Subcutaneous abdominal adipose tissue (tissue), 5 donors: ENCODE results near the gene DQX1.
"Not testable (repeated sequence)": the region's sequence is repeated elsewhere in the genome, so short reads cannot be mapped to it uniquely, and the experiment has no call there.

Experiments used
- H3K27ac ChIP-seq: one replicate; pipeline ENCODE4 v1.7.0; 2013; ENCODE audit warnings: low read depth, mild to moderate bottlenecking, inconsistent platforms, low read length, moderate library complexity
- H3K27me3 ChIP-seq, 5 donors: one replicate each; pipeline ENCODE4 v1.7.0; 2013; ENCODE audit warnings: low read length in 5 of 5, inconsistent platforms in 1 of 5; ENCODE audit not compliant: control insufficient read depth in 5 of 5, insufficient read depth in 4 of 5
- H3K36me3 ChIP-seq, 5 donors: one replicate each; pipeline ENCODE4 v1.7.0; 2013; ENCODE audit warnings: low read length in 5 of 5; ENCODE audit not compliant: control insufficient read depth in 5 of 5, insufficient read depth in 5 of 5
- H3K4me1 ChIP-seq, 5 donors: one replicate each; pipeline ENCODE4 v1.7.0; 2013; ENCODE audit warnings: low read length in 5 of 5, mild to moderate bottlenecking in 3 of 5, moderate library complexity in 1 of 5; ENCODE audit not compliant: control insufficient read depth in 5 of 5, insufficient read depth in 5 of 5
- H3K4me3 ChIP-seq, 5 donors: one replicate each; pipeline ENCODE4 v1.7.0; 2013; ENCODE audit warnings: low read length in 5 of 5, low read depth in 1 of 5
- H3K9ac ChIP-seq, 5 donors: one replicate each; pipeline ENCODE4 v1.7.0; 2013; ENCODE audit warnings: low read length in 5 of 5, mild to moderate bottlenecking in 4 of 5, moderate library complexity in 3 of 5
- H3K9me3 ChIP-seq, 5 donors: one replicate each; pipeline ENCODE4 v1.7.0; 2013; ENCODE audit warnings: low read length in 5 of 5; ENCODE audit not compliant: control insufficient read depth in 5 of 5
- donor health status: healthy.
- donor health status: healthy.
- donor health status: healthy.
- donor health status: healthy.
- donor health status: healthy.

Gene DQX1

DNA sequence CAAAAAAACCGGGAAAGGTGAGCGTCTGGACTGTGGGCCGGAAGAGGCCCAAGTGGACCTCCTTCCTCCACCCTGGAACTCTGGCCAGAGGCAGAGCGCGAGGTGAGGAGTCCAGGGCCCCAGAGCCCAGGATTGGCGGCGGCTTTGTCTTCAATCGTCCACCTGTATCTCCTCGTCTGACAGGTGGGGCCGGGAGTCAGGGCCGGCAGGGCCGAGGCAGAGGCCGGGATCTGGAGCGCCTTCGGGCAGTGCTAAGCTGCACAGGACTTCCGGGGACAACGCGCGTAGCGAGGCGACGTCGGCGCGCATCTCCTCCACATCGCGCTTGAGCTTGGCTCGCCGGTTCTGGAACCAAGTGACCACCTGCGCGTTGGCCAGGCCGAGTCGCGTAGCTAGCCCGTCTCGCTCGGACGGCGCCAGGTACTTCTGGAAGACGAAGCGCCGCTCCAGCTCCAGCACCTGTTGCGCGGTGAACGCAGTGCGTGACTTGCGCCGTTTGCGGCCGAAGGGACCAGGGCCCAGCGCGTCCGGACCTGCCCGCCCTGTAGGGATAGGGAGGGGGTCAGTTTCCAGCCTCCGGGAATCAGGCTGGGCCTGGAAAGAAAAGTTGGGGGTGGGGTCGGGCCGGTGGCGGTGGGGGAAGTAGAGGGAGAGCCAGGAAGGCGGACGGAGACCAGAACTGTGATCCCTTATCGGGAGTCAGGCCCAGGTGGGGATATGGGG lies 28.1 kb downstream of the DQX1 start:
- Histone ChIP-seq H3K36me3 (peaks cover 5 to 17% (median 16%) of the 10 kb centered on the region in 5 donors), H3K27me3 (peaks cover 31 to 52% (median 39%) of the 10 kb centered on the region in 5 donors), H3K4me1 (peaks cover 0 to 40% (median 35%) of the 10 kb centered on the region in 5 donors), H3K9ac (peak overlapping the region in 1 of 5 donors; percentile 11), H3K9me3 (no peaks in the 10 kb centered on the region), H3K27ac (no peak overlapping the region), H3K4me3 (peak overlapping the region in 3 of 5 donors; percentile 50 to 56 (median 52))

DNA sequence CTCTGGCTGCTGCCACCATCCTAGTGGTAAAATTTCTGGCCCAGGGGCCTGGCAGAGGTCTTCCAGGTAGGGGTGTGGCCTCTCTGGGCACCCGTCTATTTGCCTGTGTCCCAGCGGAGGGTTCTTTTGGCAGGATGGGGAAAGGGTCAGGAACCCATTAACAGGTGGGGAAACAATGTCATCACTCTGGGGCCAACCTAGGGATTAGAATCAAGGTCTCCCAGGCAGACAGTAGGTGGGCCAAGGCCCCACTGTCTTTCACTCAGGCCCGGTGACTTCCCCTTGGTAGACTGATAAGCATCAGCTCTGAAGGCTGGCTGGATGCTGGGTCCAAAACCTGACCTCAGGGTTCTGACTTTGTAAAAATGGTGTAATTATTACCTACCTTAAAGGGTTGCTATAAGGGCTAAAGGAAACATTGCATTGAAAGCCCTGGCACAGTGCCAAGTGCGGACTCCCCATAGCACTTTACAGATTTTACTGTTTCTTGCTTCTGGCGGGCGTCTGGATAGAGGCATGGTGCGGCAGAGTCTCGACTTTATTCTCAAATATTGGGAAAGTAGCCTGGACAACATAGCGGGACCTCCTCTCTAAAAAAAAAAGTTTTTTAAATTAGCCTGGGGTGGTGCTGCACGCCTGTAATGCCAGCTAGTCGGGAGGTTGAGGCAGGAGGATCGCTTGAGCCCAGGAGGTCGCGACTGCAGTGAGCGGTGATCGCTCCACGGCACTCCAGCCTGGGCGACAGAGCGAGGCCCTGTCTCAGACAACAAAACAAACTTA lies 28.8 kb downstream of the DQX1 start:
- peaks cover 5 to 25% (median 23%) of the 10 kb centered on the region in 5 donors for H3K36me3 ChIP-seq
- H3K4me1 ChIP-seq, result peaks cover 0 to 33% (median 28%) of the 10 kb centered on the region in 5 donors
- H3K9me3 ChIP-seq, result no peaks in the 10 kb centered on the region
- H3K27me3 ChIP-seq, result peaks cover 31 to 46% (median 39%) of the 10 kb centered on the region in 5 donors
- H3K27ac ChIP-seq, result no peak overlapping the region
- H3K4me3 ChIP-seq, result peak overlapping the region in 2 of 5 donors; percentile 52 to 56
- H3K9ac ChIP-seq, result no peak overlapping the region

DNA sequence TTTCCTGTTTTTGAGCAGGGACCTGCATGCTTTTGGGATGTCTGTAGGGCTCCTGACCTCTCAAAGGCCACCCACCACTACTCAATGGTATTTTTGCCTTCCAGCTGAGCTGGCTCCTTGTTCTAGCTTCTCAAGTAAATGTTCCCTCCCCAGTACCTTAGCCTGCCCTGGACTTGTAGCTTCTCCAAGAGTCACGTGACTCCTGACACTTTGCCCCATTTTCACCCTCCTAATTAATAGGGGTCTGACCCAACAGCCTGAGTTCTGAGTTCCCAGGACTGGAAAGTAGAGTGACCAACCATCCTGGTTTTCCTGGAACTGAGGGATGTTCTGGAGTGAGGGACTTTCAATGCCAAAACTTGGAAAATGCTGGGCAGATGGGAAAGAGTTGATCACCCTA lies 30.6 kb downstream of the DQX1 start:
- H3K9me3 ChIP-seq, result no peaks in the 10 kb centered on the region
- peaks cover 0 to 28% (median 22%) of the 10 kb centered on the region in 5 donors for H3K4me1 ChIP-seq
- peaks cover 30 to 34% (median 34%) of the 10 kb centered on the region in 5 donors for H3K27me3 ChIP-seq
- H3K36me3 ChIP-seq, result peaks cover 5 to 42% (median 41%) of the 10 kb centered on the region in 5 donors
- no peak overlapping the region for H3K9ac ChIP-seq
- H3K27ac ChIP-seq, result no peak overlapping the region
- H3K4me3 ChIP-seq, result no peak overlapping the region

DNA sequence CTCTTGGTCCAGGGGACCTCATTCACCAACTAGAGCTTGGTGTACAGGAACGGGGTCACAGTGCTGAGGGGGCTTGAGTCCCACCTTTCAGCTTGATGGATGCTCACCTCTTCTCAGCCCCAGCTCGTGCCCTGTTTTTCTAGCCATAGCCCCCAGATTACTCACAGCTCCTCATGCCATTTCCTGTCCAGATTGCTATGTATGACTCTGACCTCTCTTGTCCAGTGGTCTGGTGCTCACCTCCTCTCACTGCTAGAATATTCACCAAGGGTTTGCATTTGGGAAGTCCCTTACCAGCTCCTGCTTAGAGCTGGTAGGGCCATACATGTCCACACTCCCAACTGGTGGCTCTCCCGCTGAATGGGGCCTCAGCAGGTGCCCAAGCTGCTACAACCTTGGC lies 32.5 kb downstream of the DQX1 start:
- Histone ChIP-seq H3K36me3 (peaks cover 5 to 57% (median 46%) of the 10 kb centered on the region in 5 donors), H3K27ac (no peak overlapping the region), H3K27me3 (peaks cover 13 to 17% (median 15%) of the 10 kb centered on the region in 5 donors), H3K4me1 (peaks cover 0 to 14% (median 11%) of the 10 kb centered on the region in 5 donors), H3K9ac (no peak overlapping the region), H3K4me3 (no peak overlapping the region), H3K9me3 (no peaks in the 10 kb centered on the region)

DNA sequence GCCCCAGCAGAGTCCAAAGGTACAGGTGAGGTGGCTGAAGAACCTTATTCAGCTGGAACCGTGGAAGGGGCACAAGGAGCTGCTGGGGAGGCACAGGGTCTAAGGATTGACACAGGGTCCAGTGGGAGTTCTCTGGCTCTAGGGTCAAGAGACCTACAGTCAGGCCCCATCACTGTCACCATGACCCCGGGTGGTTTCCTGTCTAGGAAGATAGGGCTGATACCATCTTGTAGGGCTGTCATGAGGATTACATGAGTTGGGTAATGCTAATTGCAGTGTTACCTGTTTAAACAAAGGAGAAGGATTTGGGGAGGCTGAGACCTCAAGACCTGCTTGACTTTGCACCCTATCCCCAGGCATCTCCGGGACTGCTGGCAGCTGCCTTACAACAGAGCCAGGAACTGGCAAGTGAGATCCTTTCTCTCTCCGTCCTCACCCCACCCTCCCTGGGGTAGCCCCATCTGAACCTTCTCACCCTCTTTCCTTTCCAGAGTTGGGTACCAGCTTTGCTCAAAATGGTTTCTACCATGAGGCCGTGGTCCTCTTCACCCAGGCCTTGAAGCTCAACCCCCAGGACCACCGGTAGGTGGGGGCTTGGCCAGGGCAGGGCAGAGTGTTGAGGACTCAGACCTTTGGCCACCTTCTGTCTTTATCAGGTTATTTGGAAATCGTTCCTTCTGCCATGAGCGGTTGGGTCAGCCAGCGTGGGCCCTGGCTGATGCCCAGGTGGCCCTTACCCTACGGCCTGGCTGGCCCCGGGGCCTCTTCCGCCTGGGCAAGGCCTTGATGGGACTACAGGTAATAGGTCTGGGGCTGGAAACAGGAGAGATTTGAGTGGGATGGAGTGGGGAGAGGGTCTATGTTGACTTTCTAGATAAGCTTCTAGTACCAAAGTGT lies 34.1 kb downstream of the DQX1 start:
- Histone ChIP-seq H3K9me3 (no peaks in the 10 kb centered on the region), H3K27ac (no peak overlapping the region), H3K4me1 (no peaks in the 10 kb centered on the region), H3K36me3 (peaks cover 5 to 68% (median 49%) of the 10 kb centered on the region in 5 donors), H3K4me3 (no peak overlapping the region), H3K9ac (no peak overlapping the region), H3K27me3 (peaks cover 0 to 3% (median 0%) of the 10 kb centered on the region in 5 donors)

DNA sequence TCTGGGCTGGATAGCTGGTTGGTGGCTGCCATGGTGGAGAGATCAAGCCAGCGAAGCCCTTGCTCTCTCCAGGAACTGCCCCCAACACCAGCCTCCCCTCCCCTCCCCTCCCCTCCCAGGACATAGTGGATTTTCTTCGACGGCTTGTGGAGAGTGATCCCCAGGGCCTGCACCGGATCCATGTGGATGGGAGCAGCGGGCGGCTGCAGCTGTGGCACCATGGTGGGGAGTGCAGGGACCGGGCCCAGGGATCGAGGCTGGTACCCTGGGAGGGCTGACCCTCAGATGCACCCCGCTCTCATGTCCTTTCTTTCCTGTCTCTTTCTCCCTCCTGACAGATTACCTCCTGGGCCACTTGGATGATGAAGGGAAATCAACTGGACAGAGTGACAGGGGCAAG lies 36.1 kb downstream of the DQX1 start:
- no peak overlapping the region for H3K9ac ChIP-seq
- H3K27me3 ChIP-seq, result no peaks in the 10 kb centered on the region
- H3K4me3 ChIP-seq, result no peak overlapping the region
- no peaks in the 10 kb centered on the region for H3K4me1 ChIP-seq
- H3K36me3 ChIP-seq, result peaks cover 8 to 81% (median 56%) of the 10 kb centered on the region in 5 donors
- H3K9me3 ChIP-seq, result no peaks in the 10 kb centered on the region
- no peak overlapping the region for H3K27ac ChIP-seq

DNA sequence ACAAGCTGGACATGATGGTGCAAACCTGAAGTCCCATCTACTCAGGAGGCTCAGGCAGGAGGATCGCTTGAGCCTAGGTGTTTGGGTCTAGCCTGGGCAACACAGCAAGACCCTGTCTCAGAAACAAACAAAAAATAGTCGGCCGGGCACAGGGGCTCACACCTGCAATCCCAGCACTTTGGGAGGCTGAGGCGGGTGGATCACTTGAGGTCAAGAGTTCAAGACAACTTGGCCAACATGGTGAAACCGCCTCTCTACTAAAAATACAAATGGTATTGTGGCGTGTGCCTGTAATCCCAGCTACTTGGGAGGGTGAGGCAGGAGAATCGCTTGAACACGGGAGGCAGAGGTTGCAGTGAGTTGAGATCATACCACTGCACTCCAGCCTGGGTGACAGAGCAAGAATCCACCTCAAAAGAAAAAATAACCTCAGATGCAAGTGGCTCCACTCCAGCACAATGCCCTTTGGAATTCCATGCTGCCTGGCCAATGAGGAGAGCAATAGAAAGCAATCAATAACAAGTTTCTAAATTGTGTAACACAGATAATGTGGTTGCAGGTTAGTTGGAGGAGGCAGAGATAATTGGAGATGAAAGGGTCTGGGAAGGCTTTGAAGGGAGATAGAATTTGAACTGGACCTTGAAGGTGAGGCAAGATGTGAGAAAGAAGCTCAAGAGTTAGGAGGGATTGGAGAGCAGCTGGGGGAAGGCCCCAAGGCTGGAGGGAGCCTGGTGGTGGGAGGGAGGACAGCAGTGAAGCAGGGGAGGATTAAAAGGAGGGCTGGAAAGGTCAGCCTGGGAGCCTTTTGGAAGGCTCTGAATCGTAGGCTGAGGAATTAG lies 37.2 kb downstream of the DQX1 start:
- peaks cover 0 to 4% (median under 1%) of the 10 kb centered on the region in 5 donors for H3K4me1 ChIP-seq
- H3K4me3 ChIP-seq, result no peak overlapping the region
- H3K9me3 ChIP-seq, result no peaks in the 10 kb centered on the region
- peaks cover 3 to 74% (median 49%) of the 10 kb centered on the region in 5 donors for H3K36me3 ChIP-seq
- no peak overlapping the region for H3K27ac ChIP-seq
- H3K27me3 ChIP-seq, result no peaks in the 10 kb centered on the region
- H3K9ac ChIP-seq, result no peak overlapping the region

DNA sequence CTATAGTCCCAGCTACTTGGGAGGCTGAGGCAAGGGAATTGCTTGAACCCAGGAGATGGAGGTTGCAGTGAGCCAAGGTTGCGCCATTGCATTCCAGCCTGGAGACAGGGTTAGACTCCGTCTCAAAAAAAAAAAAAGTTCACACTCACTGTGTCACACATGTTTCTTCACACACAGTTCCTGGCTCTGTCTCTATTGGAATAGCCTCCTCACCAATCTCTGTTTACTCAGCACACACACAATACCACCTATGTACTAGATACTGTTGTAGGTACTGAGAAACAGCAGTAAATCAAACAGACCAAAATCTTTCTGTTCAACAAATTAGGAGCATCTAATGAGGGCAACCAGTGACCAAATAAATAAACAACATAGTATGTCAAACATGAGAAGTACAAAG lies 39.9 kb downstream of the DQX1 start:
- H3K36me3 ChIP-seq, result peaks cover 3 to 47% (median 22%) of the 10 kb centered on the region in 5 donors
- H3K9ac ChIP-seq, result no peak overlapping the region
- no peaks in the 10 kb centered on the region for H3K27me3 ChIP-seq
- peaks cover 4 to 26% (median 23%) of the 10 kb centered on the region in 5 donors for H3K4me1 ChIP-seq
- no peak overlapping the region for H3K27ac ChIP-seq
- H3K4me3 ChIP-seq, result no peak overlapping the region
- no peaks in the 10 kb centered on the region for H3K9me3 ChIP-seq

DNA sequence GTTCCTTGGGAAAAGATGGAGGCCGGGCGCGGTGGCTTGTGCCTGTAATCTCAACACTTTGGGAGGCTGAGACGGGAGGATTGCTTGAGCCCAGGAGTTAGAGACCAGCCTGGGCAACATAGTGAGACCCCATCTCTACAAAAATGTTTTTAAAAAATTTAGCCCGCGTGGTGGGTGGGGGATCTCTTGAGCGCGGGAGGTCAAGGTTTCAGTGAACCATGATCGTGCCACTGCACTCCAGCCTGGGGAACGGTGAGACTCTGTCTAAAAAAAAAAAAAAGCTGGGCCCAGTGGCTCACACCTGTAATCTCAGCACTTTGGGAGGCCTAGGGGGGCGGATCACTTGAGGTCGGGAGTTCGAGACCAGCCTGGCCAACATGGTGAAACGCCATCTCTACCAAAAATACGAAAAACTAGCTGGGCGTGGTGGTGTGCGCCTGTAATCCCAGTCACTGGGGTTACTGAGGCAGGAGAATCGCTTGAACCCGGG lies 42.3 kb downstream of the DQX1 start:
- not testable (repeated sequence) for H3K27ac ChIP-seq, H3K9me3 ChIP-seq, H3K27me3 ChIP-seq
- H3K4me3 ChIP-seq, result peak overlapping the region; percentile 95 to 100 (median 98)
- H3K36me3 ChIP-seq, result peaks cover 6 to 48% (median 19%) of the 10 kb centered on the region in 5 donors
- peaks cover 6 to 32% (median 28%) of the 10 kb centered on the region in 5 donors for H3K4me1 ChIP-seq
- peak overlapping the region; percentile 56 to 94 (median 87) for H3K9ac ChIP-seq
